ENCODE data around the gene GLIPR1L2. TPM values are rescaled to one million over a fixed set of nuclear protein-coding genes. Genes with fewer than 3 reads are reported as not detected.

Gene GLIPR1L2
- total and polyA plus RNA-seq, 10 of the 15 experiments (the other 5 are each of a cell fraction or from before 2014, with no cell fraction given), result 0.04 to 0.39 (median 0.09) TPM; not detected in 3

- Histone ChIP-seq H3K4me2 (ENCODE audit: control insufficient read depth, insufficient read depth) (no peak overlapping the region), H3K9me3 (replicated peaks; ENCODE audit: control insufficient read depth, insufficient read depth, low read length) (peaks cover 2% of the 10 kb centered on the region; the same call in 1 of the 3 replicates), H3K36me3 (ENCODE audit: control insufficient read depth in 2 of 2, insufficient read depth in 2 of 2, low read length in 1 of 2) (no peaks in the 10 kb centered on the region), H3K79me2 (ENCODE audit: control insufficient read depth, insufficient read depth, low read length) (no peaks in the 10 kb centered on the region), H4K20me1 (ENCODE audit: control insufficient read depth, insufficient read depth) (no peaks in the 10 kb centered on the region), H3K27ac (ENCODE audit: control insufficient read depth, insufficient read depth) (no peak overlapping the region), H3K9ac (ENCODE audit: control insufficient read depth, insufficient read depth, low read length) (no peak overlapping the region), H3K4me1 (ENCODE audit: control insufficient read depth, insufficient read depth, low read length) (no peaks in the 10 kb centered on the region), H3K4me3 (no peak overlapping the region), H2AFZ (ENCODE audit: control insufficient read depth, low read depth, low read length) (no peak overlapping the region), H3K27me3 (replicated peaks in 1 of 2; ENCODE audit: control insufficient read depth in 2 of 2, insufficient read depth in 2 of 2, low read length in 1 of 2) (no peaks in the 10 kb centered on the region)
- TF ChIP-seq TARDBP (IDR thresholded peaks at IDR 0.05; ENCODE audit: borderline replicate concordance) (no peak), NFYA (IDR thresholded peaks at IDR 0.05; ENCODE audit: borderline replicate concordance, low read depth, low read length) (no peak)
- ChIA-PET SMC1A (ENCODE audit: uncharacterized antibody, unreplicated experiment) (interaction anchor here (0.5 kb wide), 1 partner anchor 718 kb away, joined by 3 read pairs; no protein-coding TSS in a partner anchor), POLR2A (no interaction called here), CTCF (interaction anchor here (0.6 to 0.9 kb wide), 2 partner anchors 28 to 110 kb away, joined by 3 read pairs; no protein-coding TSS in a partner anchor), RAD21 (ENCODE audit: unreplicated experiment) (no interaction called here)
- ATAC-seq (peak; percentile 60), DNase-seq (ENCODE audit: low read depth, low spot score) (peak; percentile 3), FAIRE-seq (no peak)
- no TSS peak for BruUV-seq (replicated peaks)
- in situ Hi-C loops (cut with MboI), result no loop called here
- intact Hi-C loops (cut with micrococcal nuclease; ENCODE audit: unreplicated experiment), result no loop called here
Observed at GRCh38 chr12:75360920-75361319, 30.0 kb upstream of the GLIPR1L2 start.

- BruUV-seq (replicated peaks), result no TSS peak
- in situ Hi-C loops (cut with MboI), result no loop called here
- CTCF ChIA-PET, result interaction anchor here (0.6 kb wide), 1 partner anchor 110 kb away, joined by 3 read pairs; no protein-coding TSS in a partner anchor
Observed at GRCh38 chr12:75361408-75361807, 29.5 kb upstream of the GLIPR1L2 start.

More at GRCh38 chr12:75361408-75361807, 29.5 kb upstream of the GLIPR1L2 start:
- WGBS (ENCODE audit: insufficient coverage, insufficient replicate concordance, low lambda C conversion rate, missing lambda C conversion rate), result 50% methylated on average over 1 of the region's 1 CpG
- no peaks in the 10 kb centered on the region for H3K4me1 ChIP-seq (ENCODE audit: control insufficient read depth, insufficient read depth, low read length)
- SMC1A ChIA-PET (ENCODE audit: uncharacterized antibody, unreplicated experiment), result interaction anchor here (0.5 kb wide), 1 partner anchor 718 kb away, joined by 3 read pairs; no protein-coding TSS in a partner anchor
- intact Hi-C loops (cut with micrococcal nuclease; ENCODE audit: unreplicated experiment), result no loop called here
- POLR2A ChIA-PET, result no interaction called here
- ATAC-seq (no peak), FAIRE-seq (no peak), DNase-seq (ENCODE audit: low read depth, low spot score) (no peak)
- H4K20me1 ChIP-seq (ENCODE audit: control insufficient read depth, insufficient read depth), result no peaks in the 10 kb centered on the region
- peaks cover 2% of the 10 kb centered on the region; the same call in 1 of the 3 replicates for H3K9me3 ChIP-seq (replicated peaks; ENCODE audit: control insufficient read depth, insufficient read depth, low read length)
- no peak overlapping the region; the same call in 1 of the 2 replicates for H3K27ac ChIP-seq (ENCODE audit: control insufficient read depth, insufficient read depth)
- H2AFZ ChIP-seq (ENCODE audit: control insufficient read depth, low read depth, low read length), result no peak overlapping the region
- no peak overlapping the region for H3K9ac ChIP-seq (ENCODE audit: control insufficient read depth, insufficient read depth, low read length)
- TF ChIP-seq IRF3 (IDR thresholded peaks at IDR 0.05) (no peak), RELB (IDR thresholded peaks at IDR 0.05; ENCODE audit: low read depth) (no peak), NFYA (IDR thresholded peaks at IDR 0.05; ENCODE audit: borderline replicate concordance, low read depth, low read length) (no peak), TARDBP (IDR thresholded peaks at IDR 0.05; ENCODE audit: borderline replicate concordance) (no peak), CEBPB (IDR thresholded peaks at IDR 0.05; ENCODE audit: borderline replicate concordance in 1 of 2, low read depth in 2 of 2, low read length in 2 of 2) (no peak), SMC3 (IDR thresholded peaks at IDR 0.05; ENCODE audit: borderline replicate concordance, low read length) (no peak), TCF7 (IDR thresholded peaks at IDR 0.05; ENCODE audit: borderline replicate concordance) (no peak)
- RAD21 ChIA-PET (ENCODE audit: unreplicated experiment), result no interaction called here
- H3K36me3 ChIP-seq (ENCODE audit: control insufficient read depth in 2 of 2, insufficient read depth in 2 of 2, low read length in 1 of 2), result no peaks in the 10 kb centered on the region
- no peak overlapping the region for H3K4me3 ChIP-seq
- H3K4me2 ChIP-seq (ENCODE audit: control insufficient read depth, insufficient read depth), result no peak overlapping the region
- H3K27me3 ChIP-seq (replicated peaks in 1 of 2; ENCODE audit: control insufficient read depth in 2 of 2, insufficient read depth in 2 of 2, low read length in 1 of 2), result no peaks in the 10 kb centered on the region
- H3K79me2 ChIP-seq (ENCODE audit: control insufficient read depth, insufficient read depth, low read length), result no peaks in the 10 kb centered on the region

All from GM12878 (cell line).